Thoracic aorta (tissue), 2 donors: Measurements from ENCODE around the gene VWA5B1. TPM values are rescaled to one million over a fixed set of nuclear protein-coding genes. Genes with fewer than 3 reads are reported as not detected.

Experiments used
- ATAC-seq: fragments of 150-250 bp; one replicate; pipeline ENCODE4 v1.8.0; 2017; ENCODE audit warnings: low read depth; ENCODE audit not compliant: insufficient number of reproducible peaks, low FRiP score
- DNase-seq: peaks from one replicate; pipeline ENCODE4 v3.0.0-alpha.2; 2020; ENCODE audit warnings: low spot score
- H3K27ac ChIP-seq, 2 donors: fragments of 200-600 bp; sonication (generic); 1 replicate in 1 of 2; 2 replicates in 1 of 2; pipeline ENCODE4 v1.5.1; 2016; ENCODE audit warnings: mild to moderate bottlenecking in 2 of 2, moderate library complexity in 2 of 2
- H3K27me3 ChIP-seq: fragments of 200-600 bp; sonication (generic); replicated peaks from 2 replicates; pipeline ENCODE4 v1.6.0; 2016; ENCODE audit warnings: mild to moderate bottlenecking; ENCODE audit not compliant: insufficient read depth
- H3K36me3 ChIP-seq: fragments of 200-600 bp; sonication (generic); one replicate; pipeline ENCODE4 v1.5.1; 2016
- H3K4me1 ChIP-seq, 2 donors: fragments of 200-600 bp; sonication (generic); 1 replicate in 1 of 2; 2 replicates in 1 of 2; pipeline versions ENCODE4 v1.5.1 to v1.6.0; 2016; ENCODE audit warnings: low read depth in 2 of 2, mild to moderate bottlenecking in 1 of 2; ENCODE audit not compliant: control insufficient read depth in 1 of 2
- H3K4me3 ChIP-seq: fragments of 200-600 bp; sonication (generic); 2 replicates; pipeline ENCODE4 v1.5.1; 2016; ENCODE audit warnings: mild to moderate bottlenecking
- H3K9me3 ChIP-seq: fragments of 200-600 bp; sonication (generic); 2 replicates; pipeline ENCODE4 v1.5.1; 2016
- total RNA-seq, 2 donors: library from RNA; depleted of rRNA; stranded (reverse); fragments of >200 nt; gene quantifications; one replicate each; pipeline versions ENCODE4 v1.1.0 to v1.2.3, GENCODE V29; 2016
- TF ChIP-seq, protein P1 (sequence below): fragments of 200-600 bp; sonication (generic); IDR thresholded peaks from one replicate; pipeline ENCODE4 v1.5.1; 2019; ENCODE audit warnings: antibody characterized with exemption

The VWA5B1 gene
- total RNA-seq, 2 donors from 2014 or later: not detected

DNA sequence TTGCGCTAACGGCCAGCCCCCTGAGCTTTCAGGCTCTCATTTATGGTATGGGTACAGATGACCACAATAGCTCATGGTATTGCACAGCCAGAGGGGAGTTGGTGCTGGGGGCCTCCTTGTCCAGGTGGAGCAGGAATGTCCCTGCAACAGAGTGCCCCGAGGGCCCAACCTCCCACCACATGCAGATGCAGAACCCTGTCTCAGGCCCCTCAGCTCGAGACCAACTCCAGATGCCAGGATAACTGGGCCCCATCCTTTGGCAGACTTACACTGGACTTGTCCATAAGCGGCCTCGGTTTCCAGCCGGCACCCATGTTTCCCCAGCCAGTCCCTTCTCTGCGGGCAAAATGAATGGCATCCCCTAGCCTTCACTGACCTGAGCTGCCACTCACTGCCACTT lies 67.1 kb downstream of the VWA5B1 start:
- Histone ChIP-seq H3K4me3 (no peak overlapping the region), H3K27ac (no peak overlapping the region), H3K36me3 (no peaks in the 10 kb centered on the region), H3K4me1 (peaks cover 6 to 15% of the 10 kb centered on the region in 2 donors), H3K9me3 (no peaks in the 10 kb centered on the region), H3K27me3 (no peaks in the 10 kb centered on the region)
- DNase-seq: no peak
- TF ChIP-seq, protein P1, sequence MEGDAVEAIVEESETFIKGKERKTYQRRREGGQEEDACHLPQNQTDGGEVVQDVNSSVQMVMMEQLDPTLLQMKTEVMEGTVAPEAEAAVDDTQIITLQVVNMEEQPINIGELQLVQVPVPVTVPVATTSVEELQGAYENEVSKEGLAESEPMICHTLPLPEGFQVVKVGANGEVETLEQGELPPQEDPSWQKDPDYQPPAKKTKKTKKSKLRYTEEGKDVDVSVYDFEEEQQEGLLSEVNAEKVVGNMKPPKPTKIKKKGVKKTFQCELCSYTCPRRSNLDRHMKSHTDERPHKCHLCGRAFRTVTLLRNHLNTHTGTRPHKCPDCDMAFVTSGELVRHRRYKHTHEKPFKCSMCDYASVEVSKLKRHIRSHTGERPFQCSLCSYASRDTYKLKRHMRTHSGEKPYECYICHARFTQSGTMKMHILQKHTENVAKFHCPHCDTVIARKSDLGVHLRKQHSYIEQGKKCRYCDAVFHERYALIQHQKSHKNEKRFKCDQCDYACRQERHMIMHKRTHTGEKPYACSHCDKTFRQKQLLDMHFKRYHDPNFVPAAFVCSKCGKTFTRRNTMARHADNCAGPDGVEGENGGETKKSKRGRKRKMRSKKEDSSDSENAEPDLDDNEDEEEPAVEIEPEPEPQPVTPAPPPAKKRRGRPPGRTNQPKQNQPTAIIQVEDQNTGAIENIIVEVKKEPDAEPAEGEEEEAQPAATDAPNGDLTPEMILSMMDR: no peak
- ATAC-seq: no peak

DNA sequence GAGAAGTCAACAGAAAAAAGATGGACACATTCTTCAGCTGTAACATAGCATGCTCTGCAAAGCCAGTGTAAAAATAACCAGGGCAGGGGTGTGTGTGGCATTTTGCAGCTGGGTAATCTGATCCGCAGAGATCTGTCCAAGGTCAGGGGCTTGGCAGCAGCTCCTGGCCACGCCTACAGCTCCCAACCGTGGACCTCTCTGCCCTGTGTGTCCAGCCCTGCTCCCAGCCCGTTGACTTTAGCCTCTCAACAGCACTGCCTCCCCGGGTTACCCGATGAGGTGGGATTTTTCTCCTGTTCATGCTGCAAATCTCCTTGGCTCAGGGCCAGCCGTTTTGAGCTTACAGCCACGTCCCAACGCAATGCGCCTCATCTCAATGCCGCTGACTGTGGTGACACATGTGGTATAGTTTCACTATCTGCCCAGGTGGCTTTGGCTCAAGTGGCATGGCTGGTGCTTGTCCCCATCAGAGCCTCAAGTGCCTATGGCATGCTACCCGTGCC lies 68.1 kb downstream of the VWA5B1 start:
- Histone ChIP-seq H3K27me3 (no peaks in the 10 kb centered on the region), H3K4me3 (no peak overlapping the region), H3K27ac (no peak overlapping the region), H3K4me1 (peaks cover 6 to 15% of the 10 kb centered on the region in 2 donors), H3K9me3 (no peaks in the 10 kb centered on the region), H3K36me3 (no peaks in the 10 kb centered on the region)
- DNase-seq (no peak), ATAC-seq (no peak)
- TF ChIP-seq, protein P1: no peak

DNA sequence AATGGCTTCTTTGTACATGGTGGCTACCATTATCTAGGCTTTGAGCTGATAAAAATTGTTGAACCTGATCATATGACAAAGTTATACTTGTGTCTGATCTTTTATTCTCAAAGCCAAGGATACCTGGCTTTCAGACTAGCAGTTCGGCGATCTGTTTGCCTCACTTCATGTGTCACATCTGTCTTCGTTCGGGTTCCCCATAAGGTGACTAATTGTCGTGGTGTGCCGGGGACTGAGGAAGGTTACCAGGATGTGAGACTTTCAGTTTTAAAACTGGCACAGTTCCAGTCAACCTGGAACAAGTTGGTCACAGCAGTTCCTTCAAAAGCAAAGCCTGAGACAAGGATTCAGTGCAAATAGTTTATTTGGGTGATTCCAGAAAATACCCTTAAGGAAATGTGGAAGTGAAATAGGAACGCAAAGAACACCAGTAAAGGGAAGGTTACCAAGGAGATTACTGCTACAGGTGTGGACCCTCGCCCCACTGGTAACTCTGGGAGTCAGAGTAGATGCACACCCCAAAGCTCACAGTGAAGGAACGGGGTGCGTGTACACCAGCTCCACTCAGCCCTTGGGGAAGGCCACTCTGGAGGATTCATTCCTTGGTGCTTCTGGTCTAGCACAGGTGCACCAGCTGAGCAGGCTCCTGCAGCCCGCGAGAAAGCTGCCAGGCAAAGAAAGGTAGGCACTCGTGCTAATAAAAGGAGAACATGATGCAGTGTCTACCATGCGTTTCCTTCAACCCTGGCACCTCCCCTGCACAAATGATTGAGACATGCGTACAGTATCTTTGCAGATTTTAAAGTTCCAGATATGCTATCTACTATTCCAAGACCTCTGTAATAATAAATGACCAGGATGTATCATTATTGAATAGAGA lies 69.0 kb downstream of the VWA5B1 start:
- ATAC-seq (no peak), DNase-seq (no peak)
- no peak overlapping the region for H3K27ac ChIP-seq
- TF ChIP-seq, protein P1: no peak
- H3K36me3 ChIP-seq: no peaks in the 10 kb centered on the region
- H3K27me3 ChIP-seq: no peaks in the 10 kb centered on the region
- H3K4me3 ChIP-seq: no peak overlapping the region
- H3K9me3 ChIP-seq: no peaks in the 10 kb centered on the region
- peaks cover 6 to 15% of the 10 kb centered on the region in 2 donors for H3K4me1 ChIP-seq

DNA sequence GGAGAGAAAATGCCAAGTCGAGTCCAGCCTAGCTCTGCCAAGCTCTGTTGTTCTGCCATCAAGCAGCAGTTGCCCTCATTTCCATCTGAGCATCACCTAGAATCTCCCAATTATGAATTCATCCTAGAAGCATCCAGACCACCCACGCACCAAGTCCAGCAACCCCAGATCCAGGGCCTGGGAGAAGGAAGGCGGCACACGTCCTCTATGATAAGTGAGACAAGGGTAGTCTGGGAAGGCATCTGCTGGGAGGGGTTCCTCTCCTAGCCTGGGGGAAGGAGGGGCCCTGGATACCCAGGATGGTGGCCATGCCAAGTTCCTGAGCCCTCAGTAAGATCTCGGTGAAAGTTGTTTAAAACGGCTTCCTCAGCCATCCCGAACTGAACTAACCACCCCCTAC lies 70.7 kb downstream of the VWA5B1 start:
- peaks cover 6 to 17% of the 10 kb centered on the region in 2 donors for H3K4me1 ChIP-seq
- H3K27me3 ChIP-seq: peaks cover under 1% of the 10 kb centered on the region
- no peak overlapping the region for H3K27ac ChIP-seq
- no peak for DNase-seq
- no peaks in the 10 kb centered on the region for H3K36me3 ChIP-seq
- TF ChIP-seq, protein P1: no peak
- no peak for ATAC-seq
- no peak overlapping the region for H3K4me3 ChIP-seq
- no peaks in the 10 kb centered on the region for H3K9me3 ChIP-seq

DNA sequence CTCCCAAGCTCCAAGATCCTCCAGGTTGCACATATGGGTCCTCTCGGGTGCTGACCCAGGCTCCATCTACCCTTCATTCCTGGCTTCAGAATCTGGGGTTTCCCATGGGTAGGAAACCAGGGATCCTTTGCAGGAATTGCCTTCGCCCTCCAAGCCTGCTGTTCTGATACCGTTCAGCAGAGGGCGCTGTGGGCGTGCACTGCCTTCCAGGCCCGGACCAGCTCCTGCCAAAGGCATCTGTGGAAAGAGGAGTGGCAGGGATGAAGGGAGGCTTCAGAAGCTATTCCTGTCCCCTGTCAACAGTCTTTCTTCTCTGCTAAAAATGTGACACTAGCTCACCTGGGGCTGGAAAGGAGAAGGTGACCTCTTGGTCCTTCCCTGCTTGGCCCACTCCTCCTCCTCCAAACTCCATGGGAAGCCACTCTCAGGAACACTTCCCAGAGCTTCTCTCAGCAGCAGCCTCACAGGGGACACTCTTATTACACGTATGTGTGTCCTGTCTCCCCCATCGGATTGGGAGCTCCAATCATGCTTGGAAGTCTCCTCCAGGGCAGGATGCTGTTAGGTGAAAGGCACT lies 71.2 kb downstream of the VWA5B1 start:
- peaks cover 6% of the 10 kb centered on the region for H3K27me3 ChIP-seq
- peaks cover 6 to 22% of the 10 kb centered on the region in 2 donors for H3K4me1 ChIP-seq
- H3K36me3 ChIP-seq: no peaks in the 10 kb centered on the region
- no peak overlapping the region for H3K4me3 ChIP-seq
- ATAC-seq (no peak), DNase-seq (no peak)
- no peaks in the 10 kb centered on the region for H3K9me3 ChIP-seq
- H3K27ac ChIP-seq: no peak overlapping the region
- TF ChIP-seq, protein P1: peak; percentile 46
